IMR-90 (cell line): Measurements from ENCODE around the gene NADSYN1. TPM values are rescaled to one million over a fixed set of nuclear protein-coding genes. Genes with fewer than 3 reads are reported as not detected.

Experiments used
- ATAC-seq: fragments of 200-7000 bp; cut with Tn5 transposase; 2 replicates; pipeline ENCODE4 v1.9.1; 2020; ENCODE audit warnings: low read depth, mild to moderate bottlenecking, moderate library complexity
- BruUV-seq: library from RNA; stranded (reverse); fragments of 400-500 nt; replicated peaks from 2 replicates; lab custom pipeline; 2021; lab: Mats Ljungman, UMichigan
- CTCF ChIA-PET: fragments of 300-600 bp; formaldehyde crosslinking; extraction: SDS; loops from one replicate; lab custom pipeline; 2021; ENCODE audit warnings: antibody characterized with exemption; lab: Yijun Ruan, JAX
- POLR2A ChIA-PET: fragments of 300-600 bp; sonication (Branson Sonifier 250); formaldehyde crosslinking; loops from one replicate; lab custom pipeline; 2022; ENCODE audit warnings: antibody characterized with exemption; ENCODE audit not compliant: unreplicated experiment; lab: Charles Lee
- DNase-seq: peaks from one replicate; pipeline ENCODE4 v3.0.0; 2013
- H2AFZ ChIP-seq: replicated peaks from 2 replicates; pipeline ENCODE3; 2013; ENCODE audit warnings: low read length, mild to moderate bottlenecking; ENCODE audit not compliant: poor library complexity
- H2AK5ac ChIP-seq: 2 replicates; pipeline ENCODE4 v1.6.1; 2013; ENCODE audit warnings: low read depth, low read length, inconsistent platforms
- H2AK9ac ChIP-seq: replicated peaks from 2 replicates; pipeline ENCODE3; 2013; ENCODE audit warnings: mild to moderate bottlenecking, low read depth, low read length, moderate library complexity; ENCODE audit not compliant: poor library complexity
- H2BK120ac ChIP-seq: 2 replicates; pipeline ENCODE4 v1.6.1; 2013; ENCODE audit warnings: low read depth, low read length, inconsistent platforms
- H2BK15ac ChIP-seq: 3 replicates; pipeline ENCODE4 v1.6.1; 2013; ENCODE audit warnings: low read depth, low read length, inconsistent platforms
- H2BK20ac ChIP-seq: 2 replicates; pipeline ENCODE4 v1.6.1; 2013; ENCODE audit warnings: low read depth, mild to moderate bottlenecking, inconsistent platforms, low read length, moderate library complexity
- H2BK5ac ChIP-seq: 2 replicates; pipeline ENCODE4 v1.6.1; 2013; ENCODE audit warnings: mild to moderate bottlenecking, low read depth, low read length, inconsistent platforms; ENCODE audit not compliant: poor library complexity, severe bottlenecking
- H3K14ac ChIP-seq: replicated peaks from 2 replicates; pipeline ENCODE4 v1.6.1; 2013; ENCODE audit warnings: low read depth, low read length, inconsistent platforms
- H3K18ac ChIP-seq: 2 replicates; pipeline ENCODE4 v1.6.1; 2013; ENCODE audit warnings: low read depth, low read length, control low read depth
- H3K23ac ChIP-seq: 2 replicates; pipeline ENCODE4 v1.6.1; 2013; ENCODE audit warnings: low read depth, low read length, inconsistent platforms
- H3K27ac ChIP-seq: 2 replicates; pipeline ENCODE4 v1.5.1; 2013; ENCODE audit warnings: mild to moderate bottlenecking, control low read depth, low read length; ENCODE audit not compliant: insufficient read depth
- H3K27me3 ChIP-seq: 2 replicates; pipeline ENCODE4 v1.6.1; 2013; ENCODE audit warnings: low read length; ENCODE audit not compliant: control insufficient read depth, insufficient read depth
- H3K36me3 ChIP-seq: 2 replicates; pipeline ENCODE4 v1.6.1; 2013; ENCODE audit warnings: low read length, mixed read lengths; ENCODE audit not compliant: control insufficient read depth, insufficient read depth
- H3K4ac ChIP-seq: 2 replicates; pipeline ENCODE4 v1.6.1; 2013; ENCODE audit warnings: low read depth, low read length, inconsistent platforms
- H3K4me1 ChIP-seq: 2 replicates; pipeline ENCODE4 v1.6.1; 2013; ENCODE audit warnings: low read length, mixed read lengths; ENCODE audit not compliant: control insufficient read depth, insufficient read depth
- H3K4me2 ChIP-seq: 2 replicates; pipeline ENCODE4 v1.6.1; 2013; ENCODE audit warnings: low read depth, mild to moderate bottlenecking, control low read depth, low read length, moderate library complexity
- H3K4me3 ChIP-seq: 2 replicates; pipeline ENCODE4 v1.5.1; 2013; ENCODE audit warnings: low read depth, mild to moderate bottlenecking, control low read depth, low read length, moderate library complexity; ENCODE audit not compliant: insufficient read depth
- H3K56ac ChIP-seq: 2 replicates; pipeline ENCODE4 v1.6.1; 2013; ENCODE audit warnings: low read length, inconsistent platforms; ENCODE audit not compliant: insufficient read depth; ENCODE audit errors: extremely low read depth
- H3K79me1 ChIP-seq, 2 experiments: 2 replicates each; pipeline ENCODE4 v1.6.1; 2013; ENCODE audit warnings: low read length in 2 of 2, inconsistent platforms in 1 of 2, low read depth in 1 of 2
- H3K9ac ChIP-seq: 2 replicates; pipeline ENCODE4 v1.6.1; 2013; ENCODE audit warnings: low read depth, low read length, control low read depth
- H3K9me1 ChIP-seq: 2 replicates; pipeline ENCODE4 v1.6.1; 2013; ENCODE audit warnings: low read length, inconsistent platforms; ENCODE audit not compliant: insufficient read depth
- H3K9me3 ChIP-seq: 2 replicates; pipeline ENCODE4 v1.6.1; 2013; ENCODE audit warnings: low read length; ENCODE audit not compliant: control insufficient read depth, insufficient read depth
- H4K20me1 ChIP-seq: 2 replicates; pipeline ENCODE4 v1.6.1; 2013; ENCODE audit warnings: low read length, inconsistent platforms; ENCODE audit not compliant: insufficient read depth
- H4K5ac ChIP-seq: 2 replicates; pipeline ENCODE4 v1.6.1; 2013; ENCODE audit warnings: mild to moderate bottlenecking, low read depth, low read length, control low read depth
- H4K8ac ChIP-seq, 2 experiments: 2 replicates each; pipeline ENCODE4 v1.6.1; 2013; ENCODE audit warnings: low read depth in 2 of 2, low read length in 2 of 2, control low read depth in 1 of 2, inconsistent platforms in 1 of 2
- H4K91ac ChIP-seq: 2 replicates; pipeline ENCODE4 v1.6.1; 2013; ENCODE audit warnings: low read depth, low read length, inconsistent platforms; ENCODE audit not compliant: insufficient read depth
- MAFK ChIP-seq: IDR thresholded peaks from 2 replicates; pipeline ENCODE4 v1.6.1; 2012; ENCODE audit warnings: low read depth, low read length, improper control_type of control experiment
- WGBS, 2 experiments: methylation state at CpG; one replicate each; pipeline versions ENCODE4 v1.1.5 to v1.1.7; 2013; ENCODE audit warnings: missing lambda C conversion rate in 2 of 2; ENCODE audit not compliant: insufficient read length in 1 of 2; ENCODE audit errors: extremely low coverage in 2 of 2; 5-methylcytosine and 5-hydroxymethylcytosine counted together
- dilution Hi-C: fragments of 300-500 bp; cut with HindIII; formaldehyde crosslinking; loops from one replicate; pipeline ENCODE4 v1.14.3; 2018; ENCODE audit warnings: low sequenced_read_pairs; ENCODE audit not compliant: unreplicated experiment
- in situ Hi-C: fragments of 300-500 bp; cut with MboI; formaldehyde crosslinking; loops from 3 replicates; pipeline ENCODE4 v1.14.3; 2019; ENCODE audit warnings: low sequenced_read_pairs, inconsistent platforms, mixed read lengths
- intact Hi-C: fragments of 100-400 bp; cut with micrococcal nuclease; formaldehyde crosslinking; loops from 2 replicates; pipeline ENCODE4 v1.10.0; 2022
- polyA plus RNA-seq, 3 experiments: library from polyadenylated mRNA; depleted of rRNA; stranded (reverse); fragments of >200 nt; gene quantifications; 2 replicates each; pipeline ENCODE4 v1.2.3, GENCODE V29; 2012; ENCODE audit warnings: low replicate concordance in 1 of 3
- total RNA-seq: library from RNA; depleted of rRNA; stranded (reverse); fragments of >200 nt; gene quantifications from 2 replicates; pipeline ENCODE4 v1.2.3, GENCODE V29; 2012

Gene NADSYN1
- total and polyA plus RNA-seq, 2 of the 4 experiments (the other 2 are of a cell fraction) = 69.5 to 70.4 TPM

DNA sequence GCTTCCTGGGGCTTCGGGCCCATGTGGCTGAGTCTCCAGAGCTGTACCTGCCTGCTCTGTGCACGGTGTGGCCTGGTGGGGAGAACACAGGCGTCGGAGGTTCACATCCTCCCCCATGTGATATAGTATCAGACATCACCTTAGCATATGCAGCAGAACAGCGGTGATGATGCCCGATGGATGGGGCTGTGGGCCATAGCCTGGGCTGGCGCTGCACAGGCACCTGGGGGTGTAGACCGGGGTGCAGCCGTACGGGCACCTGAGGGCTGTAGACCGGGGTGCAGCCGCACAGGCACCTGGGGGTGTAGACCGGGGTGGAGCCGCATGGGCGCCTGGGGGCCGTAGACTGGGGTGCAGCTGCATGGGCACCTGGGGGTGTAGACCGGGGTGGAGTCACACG lies 29.2 kb downstream of the NADSYN1 start:
- no peak for TF ChIP-seq MAFK
- in situ Hi-C loops (no loop called here), dilution Hi-C loops (no loop called here), intact Hi-C loops (no loop called here)
- Histone ChIP-seq H2AK5ac (no peak overlapping the region), H3K9me1 (peaks cover 15% of the 10 kb centered on the region; the same call in 1 of the 2 replicates), H3K4me1 (no peaks in the 10 kb centered on the region), H3K4ac (no peak overlapping the region), H3K4me2 (no peak overlapping the region), H3K27ac (no peak overlapping the region), H4K8ac (no peak overlapping the region), H4K5ac (no peak overlapping the region), H3K9me3 (no peaks in the 10 kb centered on the region), H3K14ac (no peak overlapping the region), H2AFZ (no peak overlapping the region), H2BK120ac (no peak overlapping the region), H3K36me3 (peaks cover 79% of the 10 kb centered on the region), H3K9ac (no peak overlapping the region), H4K91ac (no peak overlapping the region), H4K20me1 (no peaks in the 10 kb centered on the region; the same call in 1 of the 2 replicates), H3K27me3 (no peaks in the 10 kb centered on the region), H3K23ac (no peak overlapping the region), H3K18ac (no peak overlapping the region), H2BK15ac (no peak overlapping the region), H2BK5ac (no peak overlapping the region), H2BK20ac (no peak overlapping the region), H3K4me3 (no peak overlapping the region), H3K79me1 (peaks cover 0 to 4% of the 10 kb centered on the region in 2 experiments; a peak in 1 of 4 replicates), H3K56ac (no peak overlapping the region), H2AK9ac (no peak overlapping the region)
- CTCF ChIA-PET = no interaction called here
- BruUV-seq = no TSS peak
- ATAC-seq (no peak), DNase-seq (no peak)
- WGBS, 2 experiments = 96% methylated on average over 4 of the region's 18 CpGs; no CpG with 5 or more reads in 1 of the 2 experiments
- POLR2A ChIA-PET = no interaction called here
